NB4 (cell line): ENCODE measurements around the gene HSF2.

ENCODE experiments used
- MAX ChIP-seq: IDR thresholded peaks from 2 replicates; pipeline ENCODE4 v1.6.1; 2011; ENCODE audit warnings: low read depth, low read length
- MYC ChIP-seq: IDR thresholded peaks from 2 replicates; pipeline ENCODE4 v1.6.1; 2011; ENCODE audit warnings: low read depth, low read length
- POLR2A ChIP-seq: IDR thresholded peaks from 2 replicates; pipeline ENCODE4 v1.6.1; 2011; ENCODE audit warnings: mild to moderate bottlenecking; ENCODE audit not compliant: insufficient read length; ENCODE audit errors: extremely low read depth
- TF ChIP-seq, protein P1 (sequence below): IDR thresholded peaks from one replicate; pipeline ENCODE4 v1.5.1; 2012; ENCODE audit warnings: low read depth, low read length

GRCh38 chr6:122385857-122386612 lies 13.4 kb upstream of the HSF2 start:
- TF ChIP-seq MAX: no peak
- no peak for TF ChIP-seq POLR2A
- TF ChIP-seq, protein P1, sequence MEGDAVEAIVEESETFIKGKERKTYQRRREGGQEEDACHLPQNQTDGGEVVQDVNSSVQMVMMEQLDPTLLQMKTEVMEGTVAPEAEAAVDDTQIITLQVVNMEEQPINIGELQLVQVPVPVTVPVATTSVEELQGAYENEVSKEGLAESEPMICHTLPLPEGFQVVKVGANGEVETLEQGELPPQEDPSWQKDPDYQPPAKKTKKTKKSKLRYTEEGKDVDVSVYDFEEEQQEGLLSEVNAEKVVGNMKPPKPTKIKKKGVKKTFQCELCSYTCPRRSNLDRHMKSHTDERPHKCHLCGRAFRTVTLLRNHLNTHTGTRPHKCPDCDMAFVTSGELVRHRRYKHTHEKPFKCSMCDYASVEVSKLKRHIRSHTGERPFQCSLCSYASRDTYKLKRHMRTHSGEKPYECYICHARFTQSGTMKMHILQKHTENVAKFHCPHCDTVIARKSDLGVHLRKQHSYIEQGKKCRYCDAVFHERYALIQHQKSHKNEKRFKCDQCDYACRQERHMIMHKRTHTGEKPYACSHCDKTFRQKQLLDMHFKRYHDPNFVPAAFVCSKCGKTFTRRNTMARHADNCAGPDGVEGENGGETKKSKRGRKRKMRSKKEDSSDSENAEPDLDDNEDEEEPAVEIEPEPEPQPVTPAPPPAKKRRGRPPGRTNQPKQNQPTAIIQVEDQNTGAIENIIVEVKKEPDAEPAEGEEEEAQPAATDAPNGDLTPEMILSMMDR: no peak
- no peak for TF ChIP-seq MYC
